ENCODE measurements around the gene LPCAT1. TPM values are rescaled to one million over a fixed set of nuclear protein-coding genes. Genes with fewer than 3 reads are reported as not detected.

Gene LPCAT1
- total RNA-seq, 6 experiments from 2014 or later = 37.5 to 53.5 (median 44.1) TPM

DNA sequence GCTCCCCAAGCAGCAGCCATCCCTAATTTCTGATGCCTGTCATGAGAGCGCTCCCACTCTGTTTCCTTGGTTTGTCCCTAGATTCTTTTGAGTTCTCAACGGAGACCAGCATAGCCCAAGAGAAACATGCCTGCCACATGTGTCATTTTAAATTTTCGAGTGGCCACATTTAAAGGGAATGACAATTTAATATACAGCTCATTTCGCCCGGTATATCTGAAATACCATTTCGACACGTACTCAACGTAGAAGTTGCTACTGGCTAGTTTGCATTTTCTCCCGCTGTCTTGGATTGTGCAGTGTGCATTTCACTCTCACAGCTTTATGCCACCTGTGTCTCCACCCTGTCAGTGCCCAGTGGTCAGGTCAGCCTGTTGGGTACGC is 21.0 kb downstream of the LPCAT1 start:
- TF ChIP-seq, protein P1, sequence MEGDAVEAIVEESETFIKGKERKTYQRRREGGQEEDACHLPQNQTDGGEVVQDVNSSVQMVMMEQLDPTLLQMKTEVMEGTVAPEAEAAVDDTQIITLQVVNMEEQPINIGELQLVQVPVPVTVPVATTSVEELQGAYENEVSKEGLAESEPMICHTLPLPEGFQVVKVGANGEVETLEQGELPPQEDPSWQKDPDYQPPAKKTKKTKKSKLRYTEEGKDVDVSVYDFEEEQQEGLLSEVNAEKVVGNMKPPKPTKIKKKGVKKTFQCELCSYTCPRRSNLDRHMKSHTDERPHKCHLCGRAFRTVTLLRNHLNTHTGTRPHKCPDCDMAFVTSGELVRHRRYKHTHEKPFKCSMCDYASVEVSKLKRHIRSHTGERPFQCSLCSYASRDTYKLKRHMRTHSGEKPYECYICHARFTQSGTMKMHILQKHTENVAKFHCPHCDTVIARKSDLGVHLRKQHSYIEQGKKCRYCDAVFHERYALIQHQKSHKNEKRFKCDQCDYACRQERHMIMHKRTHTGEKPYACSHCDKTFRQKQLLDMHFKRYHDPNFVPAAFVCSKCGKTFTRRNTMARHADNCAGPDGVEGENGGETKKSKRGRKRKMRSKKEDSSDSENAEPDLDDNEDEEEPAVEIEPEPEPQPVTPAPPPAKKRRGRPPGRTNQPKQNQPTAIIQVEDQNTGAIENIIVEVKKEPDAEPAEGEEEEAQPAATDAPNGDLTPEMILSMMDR (IDR thresholded peaks at IDR 0.05) = no peak
- H3K4me1 Mint-ChIP-seq (ENCODE audit: low read depth) = peaks cover 6% of the 10 kb centered on the region; the same call in 1 of the 2 replicates
- peaks cover 5% of the 10 kb centered on the region; the same call in 1 of the 2 replicates for H3K36me3 Mint-ChIP-seq (ENCODE audit: low read depth)
- no peaks in the 10 kb centered on the region; the same call in 1 of the 2 replicates for H3K27me3 Mint-ChIP-seq (ENCODE audit: insufficient read depth)
- no peak overlapping the region for H3K4me3 Mint-ChIP-seq
- no peak for DNase-seq
- H3K27ac Mint-ChIP-seq = no peak overlapping the region
- H3K9me3 Mint-ChIP-seq = no peaks in the 10 kb centered on the region

DNA sequence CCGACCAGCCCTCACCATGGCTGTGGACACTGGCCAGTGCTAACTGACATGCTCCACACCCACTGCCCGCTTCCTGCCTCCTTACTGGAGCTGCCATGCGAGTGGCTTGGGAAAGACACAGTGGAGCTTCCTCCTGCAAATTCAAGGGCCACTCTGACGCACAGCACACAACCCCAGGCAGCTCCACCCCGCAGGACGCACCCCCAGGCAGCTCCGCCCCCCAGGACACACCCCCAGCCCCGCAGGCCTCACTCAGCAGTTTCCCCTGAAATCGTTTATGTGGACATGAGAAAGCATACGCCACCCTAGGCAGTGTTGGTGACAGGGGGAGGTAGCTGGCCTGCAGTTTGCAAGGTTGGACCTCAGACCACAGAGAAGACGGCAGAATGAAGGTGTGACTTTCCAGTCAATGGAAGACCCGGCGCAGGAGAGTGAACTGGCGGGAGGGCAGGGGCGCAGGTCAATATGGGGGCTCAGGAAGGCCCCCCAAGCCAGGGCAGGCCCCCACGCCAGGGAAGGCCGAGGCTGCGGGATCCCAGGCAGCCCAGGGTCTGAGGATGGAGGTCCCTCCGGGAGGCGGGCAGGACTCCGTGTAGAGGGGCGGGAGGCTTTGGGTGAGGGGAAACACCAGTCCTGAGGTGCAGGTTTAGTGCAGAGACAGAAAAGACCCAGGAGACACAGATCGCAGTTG is 21.6 kb downstream of the LPCAT1 start:
- Mint-ChIP-seq H3K36me3 (ENCODE audit: low read depth) (peaks cover 5% of the 10 kb centered on the region; the same call in 1 of the 2 replicates), H3K27me3 (ENCODE audit: insufficient read depth) (no peaks in the 10 kb centered on the region; the same call in 1 of the 2 replicates), H3K4me3 (no peak overlapping the region), H3K4me1 (ENCODE audit: low read depth) (peaks cover 6% of the 10 kb centered on the region; the same call in 1 of the 2 replicates), H3K9me3 (no peaks in the 10 kb centered on the region), H3K27ac (no peak overlapping the region)
- no peak for DNase-seq
- TF ChIP-seq, protein P1 (IDR thresholded peaks at IDR 0.05) = no peak

DNA sequence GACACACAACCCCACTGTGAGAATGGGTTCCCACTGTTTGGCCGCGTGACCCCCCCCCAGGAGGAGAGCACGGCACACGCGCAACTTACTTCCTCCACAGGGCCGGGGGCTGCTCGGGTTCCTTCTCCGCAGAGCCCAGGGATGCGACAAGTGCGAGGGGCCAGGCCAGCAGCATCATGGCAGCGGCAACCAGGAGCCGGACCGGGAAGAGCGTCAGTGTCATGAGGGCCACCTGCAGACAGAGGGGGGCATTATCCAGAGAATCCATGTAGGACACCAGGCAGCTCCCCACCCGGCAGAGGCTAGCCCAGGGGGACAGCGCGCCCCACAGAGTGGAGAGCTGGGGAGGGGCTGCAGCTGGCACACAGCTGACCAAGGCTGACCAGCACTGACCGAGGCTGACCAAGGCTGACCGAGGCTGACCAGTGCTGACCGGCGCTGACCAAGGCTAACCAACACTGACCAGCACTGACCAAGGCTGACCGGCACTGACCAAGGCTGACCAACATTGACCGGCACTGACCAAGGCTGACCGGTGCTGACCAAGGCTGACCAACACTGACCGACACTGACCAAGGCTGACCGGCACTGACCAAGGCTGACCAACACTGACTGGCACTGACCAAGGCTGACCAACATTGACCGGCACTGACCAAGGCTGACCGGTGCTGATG is 22.3 kb downstream of the LPCAT1 start:
- Mint-ChIP-seq H3K4me3 (no peak overlapping the region), H3K9me3 (no peaks in the 10 kb centered on the region), H3K27ac (no peak overlapping the region), H3K4me1 (ENCODE audit: low read depth) (peaks cover 6% of the 10 kb centered on the region; the same call in 1 of the 2 replicates), H3K27me3 (ENCODE audit: insufficient read depth) (no peaks in the 10 kb centered on the region; the same call in 1 of the 2 replicates), H3K36me3 (ENCODE audit: low read depth) (peaks cover 5% of the 10 kb centered on the region; the same call in 1 of the 2 replicates)
- DNase-seq = no peak
- TF ChIP-seq, protein P1 (IDR thresholded peaks at IDR 0.05) = no peak

DNA sequence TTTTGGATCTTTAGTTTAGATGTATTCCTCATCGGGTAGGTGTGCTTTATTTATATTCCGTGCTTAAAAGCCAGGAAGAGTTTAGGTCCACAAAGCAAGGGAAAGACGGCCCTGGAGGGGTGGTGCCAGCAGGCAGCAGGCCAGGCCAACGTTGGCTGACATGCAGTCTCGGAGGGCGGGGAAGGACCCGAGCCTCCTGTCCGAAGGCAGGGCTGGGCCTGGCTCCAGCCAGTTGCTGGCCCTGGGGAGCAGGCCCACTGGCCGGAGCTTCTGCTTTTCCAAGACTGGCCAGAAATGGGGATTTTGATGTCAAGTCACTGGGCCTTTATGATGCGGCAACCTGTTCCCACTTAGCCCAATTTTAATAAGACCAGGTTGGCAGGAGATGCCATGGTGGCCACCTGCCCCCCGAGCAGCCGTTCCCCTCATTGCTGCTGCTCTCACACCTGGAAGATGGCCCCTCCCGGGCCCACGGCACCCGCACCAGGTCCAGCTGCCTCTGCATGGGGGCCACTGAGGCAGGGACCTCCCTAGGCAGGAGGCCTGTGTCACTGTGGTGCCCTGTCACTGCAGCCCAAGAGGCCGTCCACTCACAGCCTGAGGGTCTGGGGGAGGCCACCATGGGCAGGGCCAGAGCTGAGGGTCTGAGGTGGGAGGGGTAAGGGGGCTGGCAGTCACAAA is 23.2 kb downstream of the LPCAT1 start:
- Mint-ChIP-seq H3K27ac (0 out of 2 replicates have a peak overlapping the region, but pooled peaks have one; percentile 45), H3K27me3 (ENCODE audit: insufficient read depth) (no peaks in the 10 kb centered on the region; the same call in 1 of the 2 replicates), H3K4me1 (ENCODE audit: low read depth) (peaks cover 6% of the 10 kb centered on the region; the same call in 1 of the 2 replicates), H3K4me3 (no peak overlapping the region), H3K36me3 (ENCODE audit: low read depth) (peaks cover 5% of the 10 kb centered on the region; the same call in 1 of the 2 replicates), H3K9me3 (no peaks in the 10 kb centered on the region)
- TF ChIP-seq, protein P1 (IDR thresholded peaks at IDR 0.05) = no peak
- no peak for DNase-seq

DNA sequence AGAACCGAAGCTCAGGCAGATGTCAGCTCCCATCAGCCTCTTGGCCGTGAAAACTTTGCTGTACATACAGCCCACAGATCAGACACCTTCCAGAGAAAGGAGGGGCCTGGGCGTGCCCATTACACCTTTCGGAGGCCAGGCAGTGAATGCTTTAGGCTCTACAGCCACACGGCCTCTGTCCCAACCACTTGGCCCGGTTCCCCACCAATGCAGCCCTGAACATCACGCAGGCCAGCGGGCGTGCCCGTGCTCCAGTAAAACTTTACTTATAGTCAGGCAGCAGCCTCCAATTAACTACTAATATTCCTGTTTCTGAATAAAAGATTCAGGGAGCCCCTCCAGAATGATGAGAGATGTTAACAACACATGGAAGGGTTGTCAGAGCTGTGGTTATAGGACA is 23.9 kb downstream of the LPCAT1 start:
- DNase-seq = no peak
- H3K36me3 Mint-ChIP-seq (ENCODE audit: low read depth) = peaks cover 5% of the 10 kb centered on the region; the same call in 1 of the 2 replicates
- TF ChIP-seq, protein P1 (IDR thresholded peaks at IDR 0.05) = no peak
- H3K27me3 Mint-ChIP-seq (ENCODE audit: insufficient read depth) = no peaks in the 10 kb centered on the region; the same call in 1 of the 2 replicates
- peaks cover 6% of the 10 kb centered on the region; the same call in 1 of the 2 replicates for H3K4me1 Mint-ChIP-seq (ENCODE audit: low read depth)
- no peak overlapping the region for H3K4me3 Mint-ChIP-seq
- no peak overlapping the region for H3K27ac Mint-ChIP-seq
- no peaks in the 10 kb centered on the region for H3K9me3 Mint-ChIP-seq
